Endothelial cell of umbilical vein (primary cell): ENCODE measurements around the gene MAPKAPK2. TPM values are rescaled to one million over a fixed set of nuclear protein-coding genes. Genes with fewer than 3 reads are reported as not detected.

ENCODE experiments used
- BruUV-seq: library from RNA; stranded (reverse); fragments of 400-500 nt; replicated peaks from 2 replicates; lab custom pipeline; 2021; lab: Mats Ljungman, UMichigan
- CTCF ChIA-PET: fragments of 300-600, 350-600 bp; sonication (Branson Sonifier 250); formaldehyde crosslinking; loops from one replicate; lab custom pipeline; 2021; ENCODE audit warnings: antibody characterized with exemption, inconsistent platforms; lab: Charles Lee
- POLR2A ChIA-PET: fragments of 300-600, 350-600 bp; sonication (Branson Sonifier 250); formaldehyde crosslinking; loops from one replicate; lab custom pipeline; 2021; ENCODE audit warnings: antibody characterized with exemption, inconsistent platforms; lab: Charles Lee
- DNase-seq: peaks from one replicate; pipeline ENCODE4 v3.0.0-alpha.2; 2011; ENCODE audit warnings: low read depth, low spot score
- FAIRE-seq: peaks from 2 replicates; lab custom pipeline; 2011; peaks lifted over from hg19 to GRCh38; lab: Jason Lieb, UNC
- H2AFZ ChIP-seq: 2 replicates; pipeline ENCODE4 v1.6.0; 2012; ENCODE audit warnings: low read depth, low read length, control low read depth, inconsistent platforms
- H3K27ac ChIP-seq: 2 replicates; pipeline ENCODE4 v1.5.1; 2011; ENCODE audit warnings: low read depth, mild to moderate bottlenecking, control low read depth, low read length, moderate library complexity; ENCODE audit not compliant: insufficient read depth
- H3K27me3 ChIP-seq, 2 experiments: 2 replicates each; pipeline versions ENCODE4 v1.6.0 to v1.6.1; 2011; ENCODE audit warnings: low read length in 2 of 2, mixed read lengths in 1 of 2; ENCODE audit not compliant: control insufficient read depth in 2 of 2, insufficient read depth in 2 of 2
- H3K36me3 ChIP-seq, 2 experiments: 2 replicates in 1 of 2; 3 replicates in 1 of 2; pipeline ENCODE4 v1.5.1; 2011; ENCODE audit warnings: low read length in 2 of 2, mild to moderate bottlenecking in 1 of 2, moderate library complexity in 1 of 2; ENCODE audit not compliant: control insufficient read depth in 2 of 2, insufficient read depth in 2 of 2; ENCODE audit errors: extremely low read depth in 1 of 2
- H3K4me1 ChIP-seq: 3 replicates; pipeline ENCODE4 v1.5.1; 2011; ENCODE audit warnings: mild to moderate bottlenecking, low read length; ENCODE audit not compliant: control insufficient read depth, insufficient read depth; ENCODE audit errors: extremely low read depth
- H3K4me2 ChIP-seq: 2 replicates; pipeline ENCODE4 v1.6.1; 2011; ENCODE audit warnings: low read length, control low read depth, mixed read lengths; ENCODE audit not compliant: insufficient read depth
- H3K4me3 ChIP-seq, 3 experiments: fragments of 200-600 bp in 1 of 3; sonication (generic), shearing (Covaris generic) in 1 of 3; replicated peaks in 1 of 3; 2 replicates each; pipeline ENCODE4 v1.5.1; 2011 to 2016; ENCODE audit warnings: control low read depth in 3 of 3, low read length in 3 of 3, mild to moderate bottlenecking in 2 of 3, inconsistent platforms in 1 of 3, low read depth in 1 of 3, moderate library complexity in 1 of 3; ENCODE audit not compliant: insufficient read depth in 1 of 3
- H3K79me2 ChIP-seq: 2 replicates; pipeline ENCODE4 v1.6.0; 2012; ENCODE audit warnings: low read length, inconsistent platforms; ENCODE audit not compliant: control insufficient read depth, insufficient read depth
- H3K9ac ChIP-seq: replicated peaks from 2 replicates; pipeline ENCODE3; 2011; ENCODE audit warnings: low read length, control low read depth; ENCODE audit not compliant: insufficient read depth; ENCODE audit errors: extremely low read depth
- H3K9me1 ChIP-seq: replicated peaks from 3 replicates; pipeline ENCODE4 v1.6.0; 2011; ENCODE audit warnings: mild to moderate bottlenecking, low read length; ENCODE audit not compliant: control insufficient read depth, insufficient read depth; ENCODE audit errors: extremely low read depth
- H3K9me3 ChIP-seq: replicated peaks from 2 replicates; pipeline ENCODE4 v1.5.1; 2012; ENCODE audit warnings: low read length, inconsistent platforms; ENCODE audit not compliant: control insufficient read depth, insufficient read depth
- H4K20me1 ChIP-seq: replicated peaks from 2 replicates; pipeline ENCODE3; 2011; ENCODE audit warnings: mild to moderate bottlenecking, low read length; ENCODE audit not compliant: control insufficient read depth, insufficient read depth; ENCODE audit errors: extremely low read depth
- CTCF ChIP-seq, 2 donors: IDR thresholded peaks; 1 replicate in 1 of 2; 2 replicates in 1 of 2; pipeline ENCODE4 v1.5.1; 2011; ENCODE audit warnings: low read length in 2 of 2, mild to moderate bottlenecking in 2 of 2, moderate library complexity in 2 of 2, control low read depth in 1 of 2, inconsistent platforms in 1 of 2, low read depth in 1 of 2; ENCODE audit not compliant: insufficient read depth in 1 of 2; ENCODE audit errors: extremely low read depth in 1 of 2
- EZH2 ChIP-seq: IDR thresholded peaks from 2 replicates; pipeline ENCODE4 v1.6.1; 2012; ENCODE audit warnings: borderline replicate concordance, low read depth, mild to moderate bottlenecking, moderate library complexity, low read length, inconsistent platforms; ENCODE audit not compliant: severe bottlenecking
- FOS ChIP-seq: IDR thresholded peaks from 2 replicates; pipeline ENCODE4 v1.6.1; 2011; ENCODE audit warnings: mild to moderate bottlenecking, low read length, moderate library complexity, borderline replicate concordance; ENCODE audit not compliant: insufficient read depth
- GATA2 ChIP-seq: IDR thresholded peaks from 2 replicates; pipeline ENCODE4 v1.7.0; 2011; ENCODE audit warnings: low read depth, mild to moderate bottlenecking, moderate library complexity, mixed read lengths, low read length; ENCODE audit not compliant: insufficient read length, insufficient read depth
- JUN ChIP-seq: IDR thresholded peaks from 2 replicates; pipeline ENCODE4 v1.6.1; 2011; ENCODE audit warnings: borderline replicate concordance, low read depth; ENCODE audit not compliant: insufficient read length, insufficient read depth
- MAX ChIP-seq: IDR thresholded peaks from 2 replicates; pipeline ENCODE4 v1.6.1; 2011; ENCODE audit not compliant: insufficient read depth, insufficient read length
- MYC ChIP-seq: IDR thresholded peaks from one replicate; pipeline ENCODE4 v1.6.1; 2011; ENCODE audit warnings: mild to moderate bottlenecking, low read depth, low read length
- POLR2A ChIP-seq: IDR thresholded peaks from 2 replicates; pipeline ENCODE4 v1.6.1; 2012; ENCODE audit warnings: low read depth, mild to moderate bottlenecking, control low read depth, low read length
- POLR2AphosphoS5 ChIP-seq: IDR thresholded peaks from 2 replicates; pipeline ENCODE4 v1.6.1; 2012; ENCODE audit warnings: low read depth, mild to moderate bottlenecking, control low read depth, low read length, moderate library complexity; ENCODE audit not compliant: insufficient read depth
- dilution Hi-C: fragments of 300-500 bp; cut with MboI; formaldehyde crosslinking; loops from one replicate; pipeline ENCODE4 v1.15.0; 2019; ENCODE audit warnings: low sequenced_read_pairs; ENCODE audit not compliant: extremely low pct_ligation_motif_present
- intact Hi-C: fragments of 100-400 bp; cut with micrococcal nuclease; formaldehyde crosslinking; loops from one replicate; pipeline ENCODE4 v1.10.0; 2022
- polyA plus RNA-seq, 4 experiments: library from polyadenylated mRNA; depleted of rRNA in 3 of 4; stranded (reverse) in 3 of 4; unstranded in 1 of 4; fragments of >200 nt; gene quantifications; 2 replicates each; pipeline versions ENCODE4 v1.2.1 to v1.2.3, GENCODE V29; 2011 to 2012; ENCODE audit warnings: missing spikeins in 1 of 4
- total RNA-seq: library from RNA; stranded (reverse); gene quantifications from 2 replicates; pipeline ENCODE4 v1.2.3, GENCODE V29; 2021

MAPKAPK2 gene
- total and polyA plus RNA-seq, 2 donors (not counting 3 experiments of a cell fraction or from before 2014, with no cell fraction given), result 52.9 to 69.1 TPM

- POLR2A ChIA-PET, result no interaction called here
- FAIRE-seq (no peak), DNase-seq (no peak)
- TF ChIP-seq POLR2A, result no peak
- no peak for TF ChIP-seq GATA2
- no peak for TF ChIP-seq MYC
- TF ChIP-seq FOS, result no peak
- no peak for TF ChIP-seq POLR2AphosphoS5
- no peak for TF ChIP-seq EZH2
- TF ChIP-seq JUN, result no peak
- TF ChIP-seq MAX, result no peak
- TF ChIP-seq CTCF (IDR thresholded peaks at IDR 0.05; ENCODE audit: extremely low read depth in 1 of 2, insufficient read depth in 1 of 2, low read depth in 1 of 2, low read length in 2 of 2), result no peak
- CTCF ChIA-PET, result interaction anchor here (0.6 to 5.1 kb wide), 4 partner anchors 13 to 49 kb away, joined by 3 to 37 read pairs (median 6); no protein-coding TSS in a partner anchor
- intact Hi-C loops (no loop called here), dilution Hi-C loops (no loop called here)
- Histone ChIP-seq H3K9ac (no peak overlapping the region), H2AFZ (no peak overlapping the region), H3K9me1 (no peaks in the 10 kb centered on the region), H3K4me2 (no peak overlapping the region), H3K4me3 (no peak overlapping the region), H4K20me1 (no peaks in the 10 kb centered on the region), H3K9me3 (no peaks in the 10 kb centered on the region), H3K36me3 (no peaks in the 10 kb centered on the region), H3K27ac (no peak overlapping the region), H3K79me2 (no peaks in the 10 kb centered on the region), H3K4me1 (peaks cover 10% of the 10 kb centered on the region), H3K27me3 (peaks cover 15 to 28% of the 10 kb centered on the region in 2 experiments)
- BruUV-seq, result no TSS peak
Observed at GRCh38 chr1:206676499-206676898, 8.2 kb upstream of the MAPKAPK2 start.
